Heart right ventricle (tissue), 16 donors: ENCODE results near the gene ATP2A3. TPM values are rescaled to one million over a fixed set of nuclear protein-coding genes. Genes with fewer than 3 reads are reported as not detected.

Experiments used
- ATAC-seq, 8 donors: fragments of 200-7000 bp; cut with Tn5 transposase; one replicate each; pipeline ENCODE4 v1.9.1; 2020; ENCODE audit warnings: mild to moderate bottlenecking in 8 of 8, moderate library complexity in 8 of 8, moderate number of reproducible peaks in 1 of 8
- DNase-seq, 2 donors: peaks; one replicate each; pipeline ENCODE4 v3.0.0-alpha.2; 2020
- H3K27ac ChIP-seq, 10 donors: fragments of 200-600 bp; sonication (generic) in 2 of 10; one replicate each; pipeline versions ENCODE4 v1.5.0 to v1.8.0; 2020 to 2022; ENCODE audit warnings: mild to moderate bottlenecking in 3 of 10
- H3K27me3 ChIP-seq, 7 donors: fragments of 200-600 bp; one replicate each; pipeline ENCODE4 v1.8.0; 2021 to 2022; ENCODE audit warnings: mild to moderate bottlenecking in 2 of 7
- H3K36me3 ChIP-seq, 9 donors: fragments of 200-600 bp; sonication (generic) in 1 of 9; one replicate each; pipeline versions ENCODE4 v1.5.0 to v1.8.0; 2020 to 2022; ENCODE audit warnings: mild to moderate bottlenecking in 2 of 9
- H3K4me1 ChIP-seq, 9 donors: fragments of 200-600 bp; sonication (generic) in 1 of 9; one replicate each; pipeline versions ENCODE4 v1.5.0 to v1.8.0; 2020 to 2022; ENCODE audit warnings: mild to moderate bottlenecking in 4 of 9
- H3K4me3 ChIP-seq, 10 donors: fragments of 200-600 bp; sonication (generic) in 2 of 10; one replicate each; pipeline versions ENCODE4 v1.5.0 to v1.8.0; 2020 to 2022; ENCODE audit warnings: mild to moderate bottlenecking in 7 of 10, moderate library complexity in 2 of 10
- H3K9me3 ChIP-seq, 11 donors: fragments of 200-600 bp in 10 of 11; sonication (generic) in 2 of 11; one replicate each; pipeline versions ENCODE4 v1.5.0 to v1.8.0; 2013 to 2022; ENCODE audit warnings: mild to moderate bottlenecking in 2 of 11, control low read depth in 1 of 11, moderate library complexity in 1 of 11
- CTCF ChIP-seq, 9 donors: fragments of 200-600 bp; sonication (generic) in 2 of 9; IDR thresholded peaks; one replicate each; pipeline versions ENCODE4 v1.5.0 to v1.8.0; 2021 to 2022; ENCODE audit warnings: antibody characterized with exemption in 9 of 9, mild to moderate bottlenecking in 5 of 9, moderate library complexity in 1 of 9
- WGBS, 2 donors: extraction: QIAGEN DNeasy Blood & Tissue Kit; methylation state at CpG; one replicate each; pipeline ENCODE4 v1.1.7; 2013; ENCODE audit warnings: inconsistent platforms in 1 of 2; 5-methylcytosine and 5-hydroxymethylcytosine counted together
- intact Hi-C, 10 donors: fragments of 100-400 bp; cut with DNase I; formaldehyde crosslinking; loops; one replicate each; pipeline versions ENCODE4 v1.11.1 to v1.14.2; 2022
- polyA plus RNA-seq, 2 donors: library from polyadenylated mRNA; stranded (reverse); fragments of 200-250 nt; gene quantifications; one replicate each; pipeline ENCODE4 v1.2.3, GENCODE V29; 2013
- total RNA-seq, 10 donors: library from RNA; stranded (reverse); fragmentation: NEBNext Ultra II Directional in 3 of 10; extraction: Animal tissue kit (Norgen Biotek cat#: 25700) in 3 of 10; gene quantifications; one replicate each; pipeline versions ENCODE4 v1.2.1 to v1.2.4, GENCODE V29; 2021 to 2023
- donor health status: Arrhythmogenic right ventricular cardiomyopathy.
- donor health status: ischemic (EF 13 %, LVEDD 7.1; RV severe dilation, severe dysfunction).
- donor health status: healthy with polysubstance abuse.
- donor health status: DM: no; HTN: yes; CAD: no.
- donor health status: DM: no; HTN: no; CAD: no.
- donor health status: ischemic (EF 25% LVEDD 6.9; RV normal size, moderate dysfunction).
- donor health status: ischemic (EF 25% LVEDD 5.7; RV mildly dilated, moderate dysfunction).
- donor health status: healthy.
- donor health status: DM: yes; HTN: yes; CAD: no.
- donor health status: Ischemic cardiomyopathy.
- donor health status: ischemic (EF 35%, LVEDD 5.7; RV mildly dilated, moderate dysfunction).
- donor health status: nonischemic (EF 11% LVEDD 7.7; RV severe dilation, severe dysfunction).
- donor health status: DM: yes; HTN: yes; CAD: no.
- donor health status: PGD.
- donor health status: ischemic (EF 29% LVEDD 5.4; RV normal size, mild dysfunction).
- donor health status: nonischemic (EF 23%, LVEDD 6.1; RV moderate dilation, normal function).

The ATP2A3 gene
- total and polyA plus RNA-seq, 12 donors: 4.3 to 11.0 (median 7.3) TPM

DNA sequence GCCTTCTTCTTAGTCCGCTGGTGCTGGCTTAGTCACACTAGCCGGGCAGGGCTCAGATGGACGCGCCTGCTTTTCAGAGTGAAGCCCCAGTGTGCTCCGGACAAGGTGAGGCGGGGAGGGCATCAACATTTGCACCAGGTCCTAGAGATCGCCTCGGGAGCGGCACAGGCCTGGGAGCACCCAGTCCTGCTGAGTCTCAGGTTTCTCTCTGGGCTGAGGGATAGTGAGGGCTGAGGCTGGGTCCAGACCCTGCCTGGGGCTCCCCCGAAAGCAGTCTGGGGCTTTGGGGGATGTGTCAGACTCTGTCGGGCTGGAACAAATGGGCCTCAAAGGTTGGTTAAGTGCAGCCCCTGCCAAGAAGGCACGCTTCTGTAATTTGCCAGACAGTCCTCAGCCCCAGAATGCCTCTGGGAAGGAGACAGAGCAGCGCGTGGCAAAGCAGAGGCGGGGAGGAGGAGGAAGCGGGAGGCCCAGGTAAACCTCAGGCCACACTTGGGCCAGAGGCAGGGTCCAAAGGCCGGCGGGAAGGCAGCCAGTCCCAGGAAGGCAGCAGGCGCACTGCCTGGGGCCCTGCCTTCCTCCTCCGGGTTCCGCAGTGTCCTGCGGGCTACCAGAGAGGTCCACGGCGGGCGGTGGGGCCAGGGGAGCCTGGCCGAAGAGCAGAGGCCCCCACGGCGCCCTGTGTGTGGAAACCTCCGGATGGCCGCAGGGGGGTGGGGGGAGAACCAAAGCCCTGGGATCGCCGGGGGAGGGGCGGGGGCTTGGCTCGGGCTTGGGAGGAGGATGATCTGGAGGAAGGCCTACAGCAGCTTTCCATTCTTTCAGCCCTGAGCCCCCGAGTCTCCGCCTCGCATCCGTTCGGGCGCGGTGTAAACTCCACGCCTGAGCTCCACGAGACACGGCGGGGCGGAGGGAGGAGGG lies 39.5 kb upstream of the ATP2A3 start:
- 74 to 84% methylated on average over 46 of the region's 46 CpGs for WGBS, 2 donors
- no peak overlapping the region for H3K4me3 ChIP-seq
- H3K4me1 ChIP-seq: peaks cover 0 to 36% (median 19%) of the 10 kb centered on the region in 9 donors
- DNase-seq (peak in 1 of 2 donors; percentile 36), ATAC-seq (peak; percentile 23 to 57 (median 37))
- intact Hi-C loops: loop anchor here (1.0 to 10.0 kb wide), 12 partner anchors 36 to 269 kb away; partner anchors contain the start of gene P2RX1 (in 1 of the 10)
- no peak for TF ChIP-seq CTCF (IDR thresholded peaks at IDR 0.05)
- peak overlapping the region in 7 of 10 donors; percentile 2 to 66 (median 31) for H3K27ac ChIP-seq
- peaks cover 0 to 39% (median 34%) of the 10 kb centered on the region in 9 donors for H3K36me3 ChIP-seq
- H3K27me3 ChIP-seq: peaks cover 0 to 7% (median 0%) of the 10 kb centered on the region in 7 donors
- H3K9me3 ChIP-seq: no peaks in the 10 kb centered on the region

- Histone ChIP-seq H3K36me3 (peaks cover 0 to 32% (median 29%) of the 10 kb centered on the region in 9 donors), H3K4me3 (no peak overlapping the region), H3K27ac (peak overlapping the region in 4 of 10 donors; percentile 25 to 66 (median 60)), H3K9me3 (no peaks in the 10 kb centered on the region), H3K4me1 (peaks cover 0 to 36% (median 19%) of the 10 kb centered on the region in 9 donors), H3K27me3 (peaks cover 0 to 7% (median 0%) of the 10 kb centered on the region in 7 donors)
- 90 to 94% methylated on average over 21 of the region's 21 CpGs for WGBS, 2 donors
- no peak for TF ChIP-seq CTCF (IDR thresholded peaks at IDR 0.05)
- DNase-seq (no peak), ATAC-seq (peak in 2 of 8 donors; percentile 3 to 27)
- intact Hi-C loops: loop anchor here in 8 of 10 donors (5.0 to 10.0 kb wide), 9 partner anchors 36 to 268 kb away; partner anchors contain the start of gene P2RX1 (in 1 of the 8)
These were observed 38.9 kb upstream of the ATP2A3 start for GRCh38 chr17:4003131-4003500.

DNA sequence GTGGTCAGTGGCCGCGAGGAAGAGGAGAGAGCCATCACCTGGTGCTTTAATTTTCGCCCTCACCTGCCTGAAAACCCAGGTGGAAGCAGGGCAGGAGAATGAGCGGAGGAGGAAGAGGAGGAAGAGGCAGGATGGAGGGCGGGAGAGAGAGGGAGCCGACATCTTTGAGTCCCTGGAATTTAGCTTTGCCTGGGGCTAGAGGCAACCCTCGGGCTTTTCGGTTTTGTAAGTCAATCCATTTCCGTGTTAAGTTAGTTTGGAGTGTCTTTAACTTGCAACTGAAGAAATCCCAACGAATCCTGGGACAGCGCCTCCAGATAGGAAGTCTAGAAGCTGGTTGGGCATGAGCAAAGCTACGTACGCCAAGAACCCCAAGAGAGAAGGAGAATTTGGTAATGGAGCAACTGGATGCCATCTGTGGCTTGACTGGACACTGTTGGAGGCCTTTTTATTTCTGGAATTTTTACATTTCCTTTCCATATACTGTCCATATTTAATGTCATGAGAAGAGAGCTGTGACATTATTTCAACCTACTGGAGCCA lies 36.9 kb upstream of the ATP2A3 start:
- intact Hi-C loops: loop anchor here in 8 of 10 donors (2.0 to 10.0 kb wide), 10 partner anchors 34 to 266 kb away; partner anchors contain the start of gene P2RX1 (in 1 of the 8)
- no peak overlapping the region for H3K27ac ChIP-seq

More for the DNA sequence above, 36.9 kb upstream of the ATP2A3 start:
- DNase-seq (no peak), ATAC-seq (no peak)
- Histone ChIP-seq H3K9me3 (peaks cover 0 to 6% (median 0%) of the 10 kb centered on the region in 11 donors), H3K27me3 (peaks cover 0 to 11% (median 0%) of the 10 kb centered on the region in 7 donors), H3K4me1 (peaks cover 0 to 36% (median 19%) of the 10 kb centered on the region in 9 donors), H3K4me3 (no peak overlapping the region), H3K36me3 (peaks cover 0 to 12% (median 9%) of the 10 kb centered on the region in 9 donors)
- no peak for TF ChIP-seq CTCF (IDR thresholded peaks at IDR 0.05)
- WGBS, 2 donors: 69 to 70% methylated on average over 13 of the region's 13 CpGs
